A673 (cell line): ENCODE measurements around the gene ERC1. TPM values are rescaled to one million over a fixed set of nuclear protein-coding genes. Genes with fewer than 3 reads are reported as not detected.

Experiments used
- BruUV-seq: library from RNA; stranded (reverse); fragments of 400-500 nt; replicated peaks from 2 replicates; lab custom pipeline; 2021; lab: Mats Ljungman, UMichigan
- CTCF ChIA-PET: fragments of 300-600 bp; sonication (Branson Sonifier 250); formaldehyde crosslinking; loops from one replicate; lab custom pipeline; 2022; ENCODE audit warnings: antibody characterized with exemption; lab: Charles Lee
- POLR2A ChIA-PET: fragments of 300-600 bp; sonication (Branson Sonifier 250); formaldehyde crosslinking; loops from one replicate; lab custom pipeline; 2022; ENCODE audit warnings: antibody characterized with exemption; ENCODE audit not compliant: low non-redundant PET; lab: Charles Lee
- DNase-seq: peaks from one replicate; pipeline ENCODE4 v3.0.0-alpha.2; 2015; ENCODE audit warnings: low spot score
- H3K27ac ChIP-seq: fragments of 200-600 bp; sonication (generic); 2 replicates; pipeline ENCODE4 v1.5.1; 2016; ENCODE audit warnings: mixed run types, low read depth, mild to moderate bottlenecking, mixed read lengths, antibody characterized with exemption, low read length; ENCODE audit not compliant: poor library complexity, severe bottlenecking
- H3K27me3 ChIP-seq: fragments of 200-600 bp; sonication (generic); replicated peaks from 2 replicates; pipeline ENCODE4 v1.6.1; 2017; ENCODE audit warnings: mixed run types, low read depth, mild to moderate bottlenecking, mixed read lengths, antibody characterized with exemption, low read length; ENCODE audit not compliant: insufficient read depth, poor library complexity
- H3K36me3 ChIP-seq: fragments of 200-600 bp; sonication (generic); 2 replicates; pipeline ENCODE4 v1.6.1; 2016; ENCODE audit warnings: mixed run types, mild to moderate bottlenecking, mixed read lengths, antibody characterized with exemption, low read length; ENCODE audit not compliant: insufficient read depth, poor library complexity, severe bottlenecking
- H3K4me1 ChIP-seq: fragments of 200-600 bp; sonication (generic); 2 replicates; pipeline ENCODE4 v1.6.1; 2017; ENCODE audit warnings: mixed run types, mild to moderate bottlenecking, mixed read lengths, antibody characterized with exemption, low read length; ENCODE audit not compliant: insufficient read depth, poor library complexity, severe bottlenecking
- H3K4me3 ChIP-seq: fragments of 200-600 bp; sonication (generic); 2 replicates; pipeline ENCODE4 v1.5.1; 2016; ENCODE audit warnings: low read depth, mixed run types, mild to moderate bottlenecking, mixed read lengths, low read length; ENCODE audit not compliant: poor library complexity, severe bottlenecking
- H3K9me3 ChIP-seq: fragments of 200-600 bp; sonication (generic); 2 replicates; pipeline ENCODE4 v1.6.1; 2016; ENCODE audit warnings: mixed run types, low read depth, mild to moderate bottlenecking, mixed read lengths, antibody characterized with exemption, low read length; ENCODE audit not compliant: poor library complexity, severe bottlenecking
- CTCF ChIP-seq: fragments of 300-800, 200-600 bp; sonication (generic); conservative IDR thresholded peaks from 2 replicates; pipeline ENCODE4 v1.5.1; 2017; ENCODE audit warnings: low read depth, mild to moderate bottlenecking, antibody characterized with exemption, low read length, moderate library complexity, mixed read lengths
- EZH2 ChIP-seq: fragments of 200-600 bp; sonication (generic); IDR thresholded peaks from 2 replicates; pipeline ENCODE4 v1.6.1; 2017; ENCODE audit warnings: borderline replicate concordance, low read depth, mild to moderate bottlenecking, mixed read lengths, antibody characterized with exemption, low read length; ENCODE audit not compliant: poor library complexity, severe bottlenecking
- intact Hi-C: fragments of 100-400 bp; cut with micrococcal nuclease; formaldehyde crosslinking; loops from one replicate; pipeline ENCODE4 v1.10.0; 2022; ENCODE audit not compliant: unreplicated experiment
- total RNA-seq: library from RNA; stranded (reverse); gene quantifications from 2 replicates; pipeline ENCODE4 v1.2.3, GENCODE V29; 2021

ERC1 gene
- total RNA-seq, 1 experiment from 2014 or later = 60.7 TPM

- intact Hi-C loops = no loop called here
- CTCF ChIA-PET = no interaction called here
Observed at GRCh38 chr12:1491983-1492697, 501.1 kb downstream of the ERC1 start.

GRCh38 chr12:1493781-1494565 lies 502.9 kb downstream of the ERC1 start:
- Histone ChIP-seq H3K4me3 (no peak overlapping the region), H3K4me1 (peaks cover 5% of the 10 kb centered on the region), H3K9me3 (no peaks in the 10 kb centered on the region), H3K36me3 (no peaks in the 10 kb centered on the region), H3K27me3 (no peaks in the 10 kb centered on the region), H3K27ac (no peak overlapping the region)
- BruUV-seq = no TSS peak
- intact Hi-C loops = no loop called here
- DNase-seq = no peak
- ChIA-PET CTCF (no interaction called here), POLR2A (no interaction called here)
- no peak for TF ChIP-seq CTCF
- no peak for TF ChIP-seq EZH2

More at GRCh38 chr12:1491983-1492697, 501.1 kb downstream of the ERC1 start:
- DNase-seq = no peak
- TF ChIP-seq CTCF (no peak), EZH2 (no peak)
- Histone ChIP-seq H3K27me3 (no peaks in the 10 kb centered on the region), H3K36me3 (no peaks in the 10 kb centered on the region), H3K4me3 (no peak overlapping the region), H3K27ac (no peak overlapping the region), H3K4me1 (peaks cover 10% of the 10 kb centered on the region), H3K9me3 (no peaks in the 10 kb centered on the region)
- BruUV-seq = no TSS peak
- POLR2A ChIA-PET = no interaction called here

GRCh38 chr12:1494856-1495255 lies 503.8 kb downstream of the ERC1 start:
- TF ChIP-seq EZH2 = no peak
- no peak for TF ChIP-seq CTCF
- ChIA-PET POLR2A (no interaction called here), CTCF (no interaction called here)
- no peak for DNase-seq
- no peaks in the 10 kb centered on the region for H3K9me3 ChIP-seq
- intact Hi-C loops = no loop called here
- H3K27me3 ChIP-seq = no peaks in the 10 kb centered on the region
- no peaks in the 10 kb centered on the region for H3K36me3 ChIP-seq
- no peak overlapping the region for H3K27ac ChIP-seq
- no peaks in the 10 kb centered on the region for H3K4me1 ChIP-seq
- H3K4me3 ChIP-seq = no peak overlapping the region
- no TSS peak for BruUV-seq
